Keratinocyte (primary cell): ENCODE measurements around the gene MED27. TPM values are rescaled to one million over a fixed set of nuclear protein-coding genes. Genes with fewer than 3 reads are reported as not detected.
A peak's percentile ranks its signal among the peaks of the same experiment; 100 is the strongest.

Source experiments
- DNase-seq: peaks from one replicate; pipeline ENCODE4 v3.0.0-alpha.2; 2011; ENCODE audit warnings: low read depth, missing footprints, low spot score
- FAIRE-seq: peaks from 2 replicates; lab custom pipeline; 2011; peaks lifted over from hg19 to GRCh38; lab: Jason Lieb, UNC
- H2AFZ ChIP-seq: 2 replicates; pipeline ENCODE4 v1.6.0; 2012; ENCODE audit warnings: low read length, control low read depth, inconsistent platforms; ENCODE audit not compliant: control insufficient read depth
- H3K27ac ChIP-seq: 2 replicates; pipeline ENCODE4 v1.5.1; 2011; ENCODE audit warnings: low read length; ENCODE audit not compliant: control insufficient read depth, insufficient read depth
- H3K27me3 ChIP-seq: 3 replicates; pipeline ENCODE4 v1.6.0; 2011; ENCODE audit warnings: low read length; ENCODE audit not compliant: control insufficient read depth, insufficient read depth; ENCODE audit errors: extremely low read depth
- H3K36me3 ChIP-seq, 2 experiments: 2 replicates in 1 of 2; 3 replicates in 1 of 2; pipeline ENCODE4 v1.5.1; 2011; ENCODE audit warnings: low read length in 2 of 2, mild to moderate bottlenecking in 1 of 2; ENCODE audit not compliant: control insufficient read depth in 2 of 2, insufficient read depth in 2 of 2; ENCODE audit errors: extremely low read depth in 1 of 2
- H3K4me1 ChIP-seq: 3 replicates; pipeline ENCODE4 v1.5.1; 2011; ENCODE audit warnings: low read length; ENCODE audit not compliant: control insufficient read depth, insufficient read depth; ENCODE audit errors: extremely low read depth
- H3K4me2 ChIP-seq: 3 replicates; pipeline ENCODE4 v1.6.0; 2011; ENCODE audit warnings: low read depth, low read length; ENCODE audit not compliant: control insufficient read depth, insufficient read depth; ENCODE audit errors: extremely low read depth
- H3K4me3 ChIP-seq, 3 experiments: fragments of 200-600 bp in 1 of 3; sonication (generic) in 1 of 3; 2 replicates in 2 of 3; 3 replicates in 1 of 3; pipeline ENCODE4 v1.5.1; 2011 to 2016; ENCODE audit warnings: low read length in 3 of 3, mild to moderate bottlenecking in 3 of 3, control low read depth in 2 of 3, inconsistent platforms in 1 of 3, low read depth in 1 of 3, mixed read lengths in 1 of 3, mixed run types in 1 of 3, moderate library complexity in 1 of 3; ENCODE audit not compliant: control insufficient read depth in 2 of 3, insufficient read depth in 2 of 3; ENCODE audit errors: extremely low read depth in 1 of 3
- H3K79me2 ChIP-seq: 2 replicates; pipeline ENCODE4 v1.6.0; 2012; ENCODE audit warnings: low read length; ENCODE audit not compliant: control insufficient read depth, insufficient read depth
- H3K9ac ChIP-seq: 3 replicates; pipeline ENCODE4 v1.6.0; 2011; ENCODE audit warnings: low read length; ENCODE audit not compliant: control insufficient read depth, insufficient read depth; ENCODE audit errors: extremely low read depth
- H3K9me1 ChIP-seq: 3 replicates; pipeline ENCODE4 v1.6.0; 2011; ENCODE audit warnings: low read length; ENCODE audit not compliant: control insufficient read depth, insufficient read depth; ENCODE audit errors: extremely low read depth
- H3K9me3 ChIP-seq: 2 replicates; pipeline ENCODE4 v1.5.1; 2012; ENCODE audit warnings: low read depth, low read length; ENCODE audit not compliant: control insufficient read depth
- H4K20me1 ChIP-seq: 3 replicates; pipeline ENCODE4 v1.6.0; 2011; ENCODE audit warnings: low read length; ENCODE audit not compliant: control insufficient read depth, insufficient read depth; ENCODE audit errors: extremely low read depth
- EZH2 ChIP-seq: IDR thresholded peaks from one replicate; pipeline ENCODE4 v1.6.1; 2012; ENCODE audit warnings: inconsistent platforms, mild to moderate bottlenecking, low read length, moderate library complexity
- dilution Hi-C: fragments of 300-500 bp; cut with MboI; formaldehyde crosslinking; loops from one replicate; pipeline ENCODE4 v1.7.0; 2020; ENCODE audit warnings: low sequenced_read_pairs; ENCODE audit not compliant: extremely low pct_ligation_motif_present
- polyA plus RNA-seq, 5 experiments: library from polyadenylated mRNA; depleted of rRNA in 3 of 5; stranded (reverse) in 3 of 5; stranded (forward) in 1 of 5; unstranded in 1 of 5; fragments of >200 nt; gene quantifications; 1 replicate in 1 of 5; 2 replicates in 3 of 5; 3 replicates in 1 of 5; pipeline versions ENCODE4 v1.2.1 to v1.2.3, GENCODE V29; 2011 to 2012; ENCODE audit warnings: missing spikeins in 2 of 5, low read depth in 1 of 5, low replicate concordance in 1 of 5
- TF ChIP-seq, protein P1 (sequence below), 3 experiments: IDR thresholded peaks in 1 of 3; conservative IDR thresholded peaks in 1 of 3; optimal IDR thresholded peaks in 1 of 3; 2 replicates in 2 of 3; 3 replicates in 1 of 3; pipeline versions ENCODE3 to v1.5.1; 2011; ENCODE audit warnings: low read length in 3 of 3, mild to moderate bottlenecking in 3 of 3, moderate library complexity in 2 of 3, control low read depth in 1 of 3, inconsistent platforms in 1 of 3; ENCODE audit not compliant: insufficient read depth in 2 of 3; ENCODE audit errors: extremely low read depth in 1 of 3

MED27 gene
- polyA plus RNA-seq, 1 donor (not counting 4 experiments of a cell fraction or from before 2014, with no cell fraction given): 39.0 TPM

- no peak overlapping the region for H3K9ac ChIP-seq
- H2AFZ ChIP-seq: no peak overlapping the region
- no peaks in the 10 kb centered on the region for H3K9me3 ChIP-seq
- H3K36me3 ChIP-seq: no peaks in the 10 kb centered on the region
- FAIRE-seq: peak; percentile 99
- TF ChIP-seq EZH2: no peak
- TF ChIP-seq, protein P1, sequence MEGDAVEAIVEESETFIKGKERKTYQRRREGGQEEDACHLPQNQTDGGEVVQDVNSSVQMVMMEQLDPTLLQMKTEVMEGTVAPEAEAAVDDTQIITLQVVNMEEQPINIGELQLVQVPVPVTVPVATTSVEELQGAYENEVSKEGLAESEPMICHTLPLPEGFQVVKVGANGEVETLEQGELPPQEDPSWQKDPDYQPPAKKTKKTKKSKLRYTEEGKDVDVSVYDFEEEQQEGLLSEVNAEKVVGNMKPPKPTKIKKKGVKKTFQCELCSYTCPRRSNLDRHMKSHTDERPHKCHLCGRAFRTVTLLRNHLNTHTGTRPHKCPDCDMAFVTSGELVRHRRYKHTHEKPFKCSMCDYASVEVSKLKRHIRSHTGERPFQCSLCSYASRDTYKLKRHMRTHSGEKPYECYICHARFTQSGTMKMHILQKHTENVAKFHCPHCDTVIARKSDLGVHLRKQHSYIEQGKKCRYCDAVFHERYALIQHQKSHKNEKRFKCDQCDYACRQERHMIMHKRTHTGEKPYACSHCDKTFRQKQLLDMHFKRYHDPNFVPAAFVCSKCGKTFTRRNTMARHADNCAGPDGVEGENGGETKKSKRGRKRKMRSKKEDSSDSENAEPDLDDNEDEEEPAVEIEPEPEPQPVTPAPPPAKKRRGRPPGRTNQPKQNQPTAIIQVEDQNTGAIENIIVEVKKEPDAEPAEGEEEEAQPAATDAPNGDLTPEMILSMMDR (optimal IDR thresholded peaks at IDR 0.05 in 1 of 3, IDR thresholded peaks at IDR 0.05 in 1 of 3, conservative IDR thresholded peaks at IDR 0.05 in 1 of 3; ENCODE audit: extremely low read depth in 1 of 3, insufficient read depth in 2 of 3, low read length in 3 of 3): no peak
- dilution Hi-C loops: no loop called here
- no peaks in the 10 kb centered on the region for H3K79me2 ChIP-seq
- peaks cover 6% of the 10 kb centered on the region for H3K4me1 ChIP-seq
- no peaks in the 10 kb centered on the region for H4K20me1 ChIP-seq
- peak overlapping the region; percentile 27 for H3K4me2 ChIP-seq
- peaks cover 27% of the 10 kb centered on the region for H3K27me3 ChIP-seq
- H3K27ac ChIP-seq: no peak overlapping the region
- no peak overlapping the region for H3K4me3 ChIP-seq
- DNase-seq: peak; percentile 25
- no peaks in the 10 kb centered on the region for H3K9me1 ChIP-seq
Measured at GRCh38 chr9:131826966-131827525, 252.6 kb downstream of the MED27 start.

- TF ChIP-seq, protein P1 (optimal IDR thresholded peaks at IDR 0.05 in 1 of 3, IDR thresholded peaks at IDR 0.05 in 1 of 3, conservative IDR thresholded peaks at IDR 0.05 in 1 of 3; ENCODE audit: extremely low read depth in 1 of 3, insufficient read depth in 2 of 3, low read length in 3 of 3): no peak
- TF ChIP-seq EZH2: no peak
- dilution Hi-C loops: no loop called here
- no peak overlapping the region for H3K27ac ChIP-seq
- FAIRE-seq (no peak), DNase-seq (no peak)
- H3K4me1 ChIP-seq: peaks cover 6% of the 10 kb centered on the region
- no peaks in the 10 kb centered on the region for H3K9me3 ChIP-seq
- H3K79me2 ChIP-seq: no peaks in the 10 kb centered on the region
- H3K36me3 ChIP-seq: no peaks in the 10 kb centered on the region
- H3K4me2 ChIP-seq: no peak overlapping the region
- peaks cover 27% of the 10 kb centered on the region for H3K27me3 ChIP-seq
- H3K9me1 ChIP-seq: no peaks in the 10 kb centered on the region
- no peaks in the 10 kb centered on the region for H4K20me1 ChIP-seq
- H3K4me3 ChIP-seq: no peak overlapping the region
- no peak overlapping the region for H3K9ac ChIP-seq
- H2AFZ ChIP-seq: no peak overlapping the region
Measured at GRCh38 chr9:131826053-131826452, 253.6 kb downstream of the MED27 start.
